GM18499 (cell line): ENCODE measurements around the gene CPNE4.
"Not testable (repeated sequence)": the region's sequence is repeated elsewhere in the genome, so short reads cannot be mapped to it uniquely, and the experiment has no call there.

Experiments used
- ATAC-seq: cut with Tn5 transposase; IDR thresholded peaks from one replicate; pipeline ENCODE4 v1.9.1; 2021; ENCODE audit warnings: moderate number of reproducible peaks; ENCODE audit not compliant: insufficient read depth, unreplicated experiment

The CPNE4 gene

GRCh38 chr3:131892331-131892730, 142.5 kb downstream of the CPNE4 start:
- ATAC-seq, result no peak

- ATAC-seq, result not testable (repeated sequence)
Observed at GRCh38 chr3:131885871-131886270, 148.9 kb downstream of the CPNE4 start.

- ATAC-seq, result no peak
Observed at GRCh38 chr3:131883711-131884407, 151.0 kb downstream of the CPNE4 start.

GRCh38 chr3:131883086-131883485, 151.7 kb downstream of the CPNE4 start:
- ATAC-seq, result no peak

- no peak for ATAC-seq
Observed at GRCh38 chr3:131881777-131882176, 153.0 kb downstream of the CPNE4 start.

GRCh38 chr3:131880948-131881347, 153.9 kb downstream of the CPNE4 start:
- no peak for ATAC-seq

GRCh38 chr3:131868203-131868602, 166.6 kb downstream of the CPNE4 start:
- ATAC-seq, result no peak

GRCh38 chr3:131856171-131856570, 178.6 kb downstream of the CPNE4 start:
- no peak for ATAC-seq

GRCh38 chr3:131850223-131850622, 184.6 kb downstream of the CPNE4 start:
- no peak for ATAC-seq

GRCh38 chr3:131849616-131850015, 185.2 kb downstream of the CPNE4 start:
- ATAC-seq, result no peak

GRCh38 chr3:131847966-131848510, 186.8 kb downstream of the CPNE4 start:
- ATAC-seq, result no peak

GRCh38 chr3:131846296-131846924, 188.4 kb downstream of the CPNE4 start:
- no peak for ATAC-seq

GRCh38 chr3:131843174-131843573, 191.6 kb downstream of the CPNE4 start:
- no peak for ATAC-seq

- ATAC-seq, result no peak
Observed at GRCh38 chr3:131840156-131840797, 194.5 kb downstream of the CPNE4 start.

- ATAC-seq, result no peak
Observed at GRCh38 chr3:131835906-131836305, 198.9 kb downstream of the CPNE4 start.

GRCh38 chr3:131831608-131832007, 203.2 kb downstream of the CPNE4 start:
- ATAC-seq, result no peak

- ATAC-seq, result no peak
Observed at GRCh38 chr3:131821191-131821762, 213.5 kb downstream of the CPNE4 start.

GRCh38 chr3:131819381-131820055, 215.3 kb downstream of the CPNE4 start:
- ATAC-seq, result no peak

- ATAC-seq, result no peak
Observed at GRCh38 chr3:131812433-131812832, 222.4 kb downstream of the CPNE4 start.

GRCh38 chr3:131811481-131811880, 223.3 kb downstream of the CPNE4 start:
- no peak for ATAC-seq
